Activated B cell treated with CpG ODN at 0.5 μM for 24 hours (primary cell): ENCODE measurements around the gene TRPC4. TPM values are rescaled to one million over a fixed set of nuclear protein-coding genes. Genes with fewer than 3 reads are reported as not detected.

Experiments used
- ATAC-seq: fragments of 200-7000 bp; cut with Tn5 transposase; one replicate; pipeline ENCODE4 v1.10.0; 2021; ENCODE audit warnings: low read depth, mild to moderate bottlenecking, moderate library complexity
- CTCF ChIA-PET: fragments of 350-600 bp; sonication (Branson Sonifier 250); formaldehyde crosslinking; loops from one replicate; lab custom pipeline; 2021; ENCODE audit warnings: antibody characterized with exemption; lab: Charles Lee
- POLR2A ChIA-PET: fragments of 350-600 bp; sonication (Branson Sonifier 250); formaldehyde crosslinking; loops from one replicate; lab custom pipeline; 2021; ENCODE audit warnings: antibody characterized with exemption; lab: Charles Lee
- DNase-seq: peaks from one replicate; pipeline ENCODE4 v3.0.0; 2022
- H3K27ac Mint-ChIP-seq: one replicate; pipeline ENCODE4 v1.8.0; 2020; ENCODE audit warnings: mixed read lengths
- H3K27me3 Mint-ChIP-seq: one replicate; pipeline ENCODE4 v1.8.0; 2021; ENCODE audit warnings: mixed read lengths
- H3K36me3 Mint-ChIP-seq: one replicate; pipeline ENCODE4 v1.8.0; 2021; ENCODE audit warnings: low read depth, mixed read lengths
- H3K4me1 Mint-ChIP-seq: one replicate; pipeline ENCODE4 v1.8.0; 2021; ENCODE audit warnings: mixed read lengths
- H3K4me3 Mint-ChIP-seq: one replicate; pipeline ENCODE4 v1.8.0; 2020; ENCODE audit warnings: mild to moderate bottlenecking, mixed read lengths
- H3K9me3 Mint-ChIP-seq: one replicate; pipeline ENCODE4 v1.8.0; 2020; ENCODE audit warnings: mixed read lengths
- intact Hi-C: fragments of 100-400 bp; cut with micrococcal nuclease; formaldehyde crosslinking; loops from one replicate; pipeline ENCODE4 v1.15.1; 2024
- total RNA-seq: library from RNA; stranded (reverse); gene quantifications from 2 replicates; pipeline ENCODE4 v1.2.3, GENCODE V29; 2022
- TF ChIP-seq, protein P1 (sequence below): fragments of 200-600 bp; IDR thresholded peaks from one replicate; pipeline ENCODE4 v1.8.0; 2022; ENCODE audit warnings: antibody characterized with exemption, mild to moderate bottlenecking

Gene TRPC4
- total RNA-seq, 1 donor from 2014 or later, result not detected

DNA sequence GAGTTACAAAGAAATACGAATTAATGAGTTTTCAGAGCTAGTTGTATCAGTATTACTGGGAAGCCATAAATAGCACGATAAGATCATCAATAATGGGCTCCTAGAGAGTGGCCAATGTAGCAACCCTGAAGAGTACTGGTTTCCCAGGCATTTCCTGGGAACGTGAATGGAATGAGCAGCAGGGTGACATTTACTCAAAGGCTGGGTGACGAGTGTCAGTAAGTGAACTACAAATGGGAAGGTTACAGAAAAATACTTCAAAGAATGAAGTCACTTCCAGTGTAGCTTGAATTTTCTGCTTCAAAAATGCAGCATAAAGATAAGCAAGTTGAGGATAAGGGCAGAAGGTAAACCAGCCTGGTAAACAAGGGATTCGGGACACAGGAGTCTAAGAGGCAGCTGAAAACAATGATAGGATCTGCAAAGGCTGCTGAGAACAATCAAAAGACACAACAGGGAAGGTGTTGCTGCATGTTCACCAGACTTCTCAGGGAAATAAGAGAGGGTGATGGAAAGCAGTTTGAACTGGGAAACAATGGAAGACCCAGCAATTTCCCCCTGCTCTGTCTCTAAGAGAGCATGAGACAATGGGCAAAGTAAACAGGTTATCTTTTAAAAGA is 222.4 kb downstream of the TRPC4 start:
- Mint-ChIP-seq H3K9me3 (peaks cover 3% of the 10 kb centered on the region), H3K27me3 (no peaks in the 10 kb centered on the region), H3K36me3 (no peaks in the 10 kb centered on the region), H3K4me3 (no peak overlapping the region), H3K27ac (no peak overlapping the region), H3K4me1 (no peaks in the 10 kb centered on the region)
- intact Hi-C loops, result no loop called here
- ATAC-seq (no peak), DNase-seq (no peak)
- TF ChIP-seq, protein P1, sequence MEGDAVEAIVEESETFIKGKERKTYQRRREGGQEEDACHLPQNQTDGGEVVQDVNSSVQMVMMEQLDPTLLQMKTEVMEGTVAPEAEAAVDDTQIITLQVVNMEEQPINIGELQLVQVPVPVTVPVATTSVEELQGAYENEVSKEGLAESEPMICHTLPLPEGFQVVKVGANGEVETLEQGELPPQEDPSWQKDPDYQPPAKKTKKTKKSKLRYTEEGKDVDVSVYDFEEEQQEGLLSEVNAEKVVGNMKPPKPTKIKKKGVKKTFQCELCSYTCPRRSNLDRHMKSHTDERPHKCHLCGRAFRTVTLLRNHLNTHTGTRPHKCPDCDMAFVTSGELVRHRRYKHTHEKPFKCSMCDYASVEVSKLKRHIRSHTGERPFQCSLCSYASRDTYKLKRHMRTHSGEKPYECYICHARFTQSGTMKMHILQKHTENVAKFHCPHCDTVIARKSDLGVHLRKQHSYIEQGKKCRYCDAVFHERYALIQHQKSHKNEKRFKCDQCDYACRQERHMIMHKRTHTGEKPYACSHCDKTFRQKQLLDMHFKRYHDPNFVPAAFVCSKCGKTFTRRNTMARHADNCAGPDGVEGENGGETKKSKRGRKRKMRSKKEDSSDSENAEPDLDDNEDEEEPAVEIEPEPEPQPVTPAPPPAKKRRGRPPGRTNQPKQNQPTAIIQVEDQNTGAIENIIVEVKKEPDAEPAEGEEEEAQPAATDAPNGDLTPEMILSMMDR, result no peak
- ChIA-PET POLR2A (no interaction called here), CTCF (no interaction called here)

DNA sequence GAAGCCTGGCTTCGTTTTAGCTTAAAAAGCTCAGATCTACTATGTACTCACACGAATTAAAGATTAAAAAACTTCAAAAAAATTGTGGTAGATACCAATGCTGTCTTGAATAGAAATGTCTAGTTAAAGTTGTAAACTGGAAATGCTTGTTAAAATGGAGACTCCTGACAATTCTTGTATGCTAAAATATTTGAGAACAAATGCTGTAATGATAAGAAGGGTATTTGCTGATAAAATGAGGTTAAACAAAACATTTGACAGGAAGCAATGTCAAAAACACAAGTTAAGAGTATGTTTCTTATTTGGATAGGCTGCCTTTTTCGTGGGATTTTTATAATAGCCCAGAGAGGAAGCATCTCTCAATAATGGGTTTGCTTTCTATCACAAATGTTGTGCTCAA is 223.0 kb downstream of the TRPC4 start:
- ATAC-seq, result no peak
- intact Hi-C loops, result no loop called here
- Mint-ChIP-seq H3K27me3 (no peaks in the 10 kb centered on the region), H3K4me1 (no peaks in the 10 kb centered on the region), H3K36me3 (no peaks in the 10 kb centered on the region), H3K27ac (no peak overlapping the region), H3K9me3 (peaks cover 3% of the 10 kb centered on the region), H3K4me3 (no peak overlapping the region)
- no peak for DNase-seq
- POLR2A ChIA-PET, result no interaction called here
- CTCF ChIA-PET, result no interaction called here
- TF ChIP-seq, protein P1, result no peak

DNA sequence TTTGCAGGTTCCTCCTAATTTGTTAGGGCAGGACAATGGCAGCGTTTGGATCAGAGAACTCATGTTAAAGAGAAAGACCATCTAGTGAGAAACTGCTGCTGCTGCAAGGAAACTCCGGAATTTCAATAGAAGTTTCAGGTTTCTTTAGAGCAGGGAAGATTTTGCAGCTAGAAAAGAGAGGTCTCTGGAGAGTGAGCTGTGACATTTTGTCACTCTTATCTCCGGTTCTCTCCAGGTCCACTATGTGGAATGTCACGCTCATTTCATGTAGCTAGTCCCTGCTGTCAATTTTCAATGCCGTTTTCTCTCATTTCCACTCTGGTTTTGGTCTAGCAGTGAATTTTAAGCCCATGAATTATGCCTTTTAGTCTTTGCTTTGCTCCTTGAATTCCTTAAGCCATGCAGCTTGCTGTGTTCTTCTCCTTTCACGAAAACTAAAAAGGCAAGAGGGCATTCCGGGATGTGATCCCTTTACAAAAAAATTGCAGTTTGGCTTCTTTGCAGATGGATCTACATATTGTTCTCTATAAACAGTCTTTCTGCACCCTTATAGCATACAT is 224.3 kb downstream of the TRPC4 start:
- intact Hi-C loops, result no loop called here
- ChIA-PET POLR2A (no interaction called here), CTCF (no interaction called here)
- no peaks in the 10 kb centered on the region for H3K36me3 Mint-ChIP-seq
- no peaks in the 10 kb centered on the region for H3K27me3 Mint-ChIP-seq
- TF ChIP-seq, protein P1, result no peak
- H3K27ac Mint-ChIP-seq, result no peak overlapping the region
- H3K4me3 Mint-ChIP-seq, result no peak overlapping the region
- ATAC-seq (no peak), DNase-seq (no peak)
- H3K9me3 Mint-ChIP-seq, result peaks cover 3% of the 10 kb centered on the region
- H3K4me1 Mint-ChIP-seq, result no peaks in the 10 kb centered on the region

DNA sequence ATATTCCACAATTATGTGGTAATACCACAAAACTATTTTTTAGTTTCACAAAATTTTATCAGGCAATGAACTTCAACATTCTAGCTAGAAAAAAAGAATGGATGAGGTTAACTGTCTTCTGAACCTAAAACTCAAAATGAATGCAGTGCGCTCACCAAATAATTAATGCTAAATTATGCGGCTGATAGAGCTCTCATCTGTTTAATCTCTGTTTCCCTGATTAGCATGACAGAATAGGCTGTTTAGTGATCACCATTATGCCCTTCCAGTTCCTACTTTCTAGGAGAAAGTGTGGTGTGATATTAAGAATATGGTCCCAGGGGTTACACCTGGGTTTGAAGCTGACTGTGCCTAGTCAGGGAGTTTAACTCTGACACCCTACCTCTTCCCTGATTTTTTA is 228.2 kb downstream of the TRPC4 start:
- DNase-seq, result no peak
- no peak for ATAC-seq
- Mint-ChIP-seq H3K4me3 (no peak overlapping the region), H3K27me3 (no peaks in the 10 kb centered on the region), H3K9me3 (peaks cover 3% of the 10 kb centered on the region), H3K27ac (no peak overlapping the region), H3K4me1 (no peaks in the 10 kb centered on the region), H3K36me3 (no peaks in the 10 kb centered on the region)
- TF ChIP-seq, protein P1, result no peak
- ChIA-PET CTCF (no interaction called here), POLR2A (no interaction called here)
- intact Hi-C loops, result no loop called here

DNA sequence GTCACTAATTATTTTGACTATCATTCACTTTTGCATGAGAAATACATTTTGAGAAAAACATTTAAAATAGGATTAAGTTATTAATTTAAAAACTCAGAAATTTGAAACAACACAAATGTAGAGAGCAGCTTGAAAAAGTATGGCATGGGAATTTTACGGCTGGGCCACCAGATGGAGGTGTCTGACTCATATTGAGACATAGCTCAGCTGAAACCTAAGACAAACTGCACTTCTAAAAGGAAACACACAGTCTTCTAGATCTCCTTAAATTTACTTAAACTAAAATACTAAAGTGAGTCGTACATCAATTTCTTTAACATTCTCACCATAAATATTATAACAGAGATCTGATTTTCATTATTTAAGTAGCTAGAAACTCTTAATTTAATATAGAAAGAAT is 229.1 kb downstream of the TRPC4 start:
- Mint-ChIP-seq H3K36me3 (no peaks in the 10 kb centered on the region), H3K27ac (no peak overlapping the region), H3K27me3 (no peaks in the 10 kb centered on the region), H3K4me1 (no peaks in the 10 kb centered on the region), H3K9me3 (peaks cover 3% of the 10 kb centered on the region), H3K4me3 (no peak overlapping the region)
- ATAC-seq (no peak), DNase-seq (no peak)
- ChIA-PET CTCF (no interaction called here), POLR2A (no interaction called here)
- intact Hi-C loops, result no loop called here
- TF ChIP-seq, protein P1, result no peak
